ENCODE results near the gene TRPM1. TPM values are rescaled to one million over a fixed set of nuclear protein-coding genes. Genes with fewer than 3 reads are reported as not detected.

Gene TRPM1
- total RNA-seq, 4 donors from 2014 or later, result 0.19 to 1.8 TPM; not detected in 2

DNA sequence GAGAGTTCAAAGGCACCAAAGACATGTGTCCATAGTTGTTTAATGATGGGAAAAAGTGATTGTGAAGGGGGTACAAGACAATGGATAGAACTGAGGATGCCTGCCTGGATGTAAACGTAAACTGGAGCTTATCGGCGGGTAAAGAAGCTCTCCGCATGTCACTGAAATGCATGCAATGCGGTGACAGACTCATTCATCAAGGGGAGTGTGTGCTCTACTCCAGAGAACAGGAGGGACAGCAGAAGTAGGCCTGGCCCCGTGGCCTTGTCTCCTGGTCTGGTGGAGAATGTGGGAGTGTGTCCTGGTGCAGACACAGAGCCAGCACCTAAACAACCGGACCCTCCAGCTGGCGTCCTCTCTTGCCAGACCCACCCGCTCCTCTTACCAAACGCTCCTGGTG, 50.6 kb downstream of the TRPM1 start:
- ATAC-seq (ENCODE audit: low FRiP score) (no peak), DNase-seq (ENCODE audit: low spot score) (no peak)
- TF ChIP-seq, protein P1, sequence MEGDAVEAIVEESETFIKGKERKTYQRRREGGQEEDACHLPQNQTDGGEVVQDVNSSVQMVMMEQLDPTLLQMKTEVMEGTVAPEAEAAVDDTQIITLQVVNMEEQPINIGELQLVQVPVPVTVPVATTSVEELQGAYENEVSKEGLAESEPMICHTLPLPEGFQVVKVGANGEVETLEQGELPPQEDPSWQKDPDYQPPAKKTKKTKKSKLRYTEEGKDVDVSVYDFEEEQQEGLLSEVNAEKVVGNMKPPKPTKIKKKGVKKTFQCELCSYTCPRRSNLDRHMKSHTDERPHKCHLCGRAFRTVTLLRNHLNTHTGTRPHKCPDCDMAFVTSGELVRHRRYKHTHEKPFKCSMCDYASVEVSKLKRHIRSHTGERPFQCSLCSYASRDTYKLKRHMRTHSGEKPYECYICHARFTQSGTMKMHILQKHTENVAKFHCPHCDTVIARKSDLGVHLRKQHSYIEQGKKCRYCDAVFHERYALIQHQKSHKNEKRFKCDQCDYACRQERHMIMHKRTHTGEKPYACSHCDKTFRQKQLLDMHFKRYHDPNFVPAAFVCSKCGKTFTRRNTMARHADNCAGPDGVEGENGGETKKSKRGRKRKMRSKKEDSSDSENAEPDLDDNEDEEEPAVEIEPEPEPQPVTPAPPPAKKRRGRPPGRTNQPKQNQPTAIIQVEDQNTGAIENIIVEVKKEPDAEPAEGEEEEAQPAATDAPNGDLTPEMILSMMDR (IDR thresholded peaks at IDR 0.05), result no peak

DNA sequence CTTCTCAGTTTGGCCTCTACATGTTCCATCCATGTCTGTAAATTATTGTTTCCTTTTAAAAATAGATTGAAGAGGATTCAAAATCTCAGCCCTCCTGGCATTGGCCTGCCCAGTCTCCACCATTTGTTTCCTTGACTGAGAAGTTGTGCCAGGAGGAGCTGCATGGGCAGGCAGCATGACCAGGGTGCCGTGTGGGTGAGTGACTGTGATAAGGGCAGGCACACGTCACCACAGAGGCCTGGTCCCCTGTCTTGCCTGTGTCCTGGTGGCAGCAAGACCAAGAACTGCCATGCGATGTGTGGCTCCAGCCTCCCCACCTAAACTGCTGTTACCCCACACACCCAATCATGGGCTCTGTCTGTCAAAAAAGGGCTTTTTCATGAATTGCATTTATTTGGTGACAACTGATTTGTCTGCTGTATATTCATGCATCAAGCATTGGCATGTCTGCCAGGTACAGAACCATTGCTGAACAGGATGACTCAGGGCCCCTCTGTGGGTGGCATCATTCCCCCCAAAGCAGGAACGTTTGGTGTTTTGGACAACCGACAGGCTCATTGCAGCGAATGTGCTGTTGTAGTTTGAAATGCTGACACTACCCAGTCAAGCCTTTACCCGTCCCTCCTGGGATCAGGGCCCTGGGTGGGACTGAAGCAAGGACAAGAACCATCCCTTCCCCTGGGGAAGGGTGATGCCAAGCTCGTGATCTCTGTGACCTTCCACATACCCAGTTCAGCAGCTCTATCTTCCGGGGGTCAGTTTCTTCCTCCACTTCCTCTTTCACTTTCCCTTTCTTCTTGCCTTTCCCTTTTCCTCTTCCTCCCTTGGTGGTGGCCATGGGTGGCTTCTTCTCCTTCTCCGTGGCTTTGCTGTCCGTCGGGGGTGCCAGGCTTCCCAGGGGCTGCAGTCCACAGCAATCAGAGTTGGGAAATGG, 51.6 kb downstream of the TRPM1 start:
- DNase-seq (ENCODE audit: low spot score) (no peak), ATAC-seq (ENCODE audit: low FRiP score) (no peak)
- TF ChIP-seq, protein P1 (IDR thresholded peaks at IDR 0.05), result no peak

DNA sequence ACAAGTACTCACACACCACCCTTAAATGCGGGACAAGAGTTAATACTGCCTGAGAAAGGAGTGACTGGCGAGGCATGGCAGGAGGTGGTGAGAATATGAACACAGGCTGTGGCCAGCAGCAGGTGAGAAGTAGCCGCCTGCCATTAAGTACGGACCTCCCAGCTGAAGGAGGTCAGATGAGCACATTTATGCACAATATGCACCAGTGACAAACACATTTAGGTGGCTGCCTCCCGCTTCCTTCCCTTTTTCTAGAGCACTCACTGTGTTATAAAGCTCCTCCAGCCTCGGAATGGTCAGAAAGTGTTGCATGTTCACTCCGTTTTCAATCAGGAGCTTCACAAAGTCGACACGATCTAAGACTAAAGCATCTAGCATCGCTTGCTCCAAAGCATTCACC, 52.4 kb downstream of the TRPM1 start:
- ATAC-seq (ENCODE audit: low FRiP score), result no peak
- DNase-seq (ENCODE audit: low spot score), result no peak
- TF ChIP-seq, protein P1 (IDR thresholded peaks at IDR 0.05), result no peak

DNA sequence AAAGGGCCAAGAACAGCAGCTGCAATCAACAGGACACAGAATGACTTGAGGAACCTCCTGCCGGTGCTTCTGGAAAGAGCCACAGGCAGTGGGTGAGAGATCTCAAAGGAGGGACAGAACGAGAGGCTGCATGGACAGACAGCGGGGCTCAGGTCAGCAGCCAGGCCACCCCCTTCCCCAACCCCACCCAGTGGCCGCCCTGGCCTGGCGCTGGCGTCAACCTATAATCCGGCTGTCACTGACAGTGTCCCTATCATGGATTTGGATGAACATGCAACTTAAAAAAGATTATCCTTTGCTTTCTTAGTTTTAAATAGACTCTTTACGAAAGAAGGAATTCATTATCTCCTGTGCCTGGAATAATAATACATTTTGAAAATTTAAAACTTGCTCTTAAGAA, 54.1 kb downstream of the TRPM1 start:
- TF ChIP-seq, protein P1 (IDR thresholded peaks at IDR 0.05), result no peak
- DNase-seq (ENCODE audit: low spot score), result no peak
- ATAC-seq (ENCODE audit: low FRiP score), result no peak

DNA sequence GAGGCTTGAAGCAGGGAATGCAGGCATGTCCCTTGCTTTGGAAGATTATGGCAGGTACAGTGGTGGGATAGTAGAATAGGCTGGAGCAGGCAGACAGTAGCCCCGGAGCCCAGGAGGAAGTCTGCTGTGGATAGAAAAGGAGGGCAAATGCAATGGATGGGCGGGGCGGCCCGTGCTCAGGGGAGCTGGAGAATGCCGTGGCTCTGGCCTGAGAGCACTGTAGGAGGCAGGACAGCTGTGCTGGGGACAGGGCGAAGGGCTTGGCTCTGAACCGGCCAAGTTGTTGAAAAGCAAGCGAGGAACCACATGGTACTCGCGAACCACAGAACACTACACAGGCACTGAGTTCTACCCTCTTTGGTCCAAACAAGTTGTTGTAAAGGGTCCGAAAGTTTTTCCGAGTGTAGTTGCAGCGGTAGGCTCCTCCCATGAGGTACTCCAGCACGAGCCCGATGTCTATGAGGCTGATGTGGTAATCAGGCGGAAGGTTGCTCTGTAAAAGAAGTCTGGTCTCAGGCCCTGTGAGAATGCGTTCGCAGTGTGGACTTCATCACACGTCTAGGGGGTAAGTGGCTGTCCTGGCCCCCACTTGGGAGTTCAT, 54.7 kb downstream of the TRPM1 start:
- TF ChIP-seq, protein P1 (IDR thresholded peaks at IDR 0.05), result no peak
- ATAC-seq (ENCODE audit: low FRiP score) (no peak), DNase-seq (ENCODE audit: low spot score) (no peak)

DNA sequence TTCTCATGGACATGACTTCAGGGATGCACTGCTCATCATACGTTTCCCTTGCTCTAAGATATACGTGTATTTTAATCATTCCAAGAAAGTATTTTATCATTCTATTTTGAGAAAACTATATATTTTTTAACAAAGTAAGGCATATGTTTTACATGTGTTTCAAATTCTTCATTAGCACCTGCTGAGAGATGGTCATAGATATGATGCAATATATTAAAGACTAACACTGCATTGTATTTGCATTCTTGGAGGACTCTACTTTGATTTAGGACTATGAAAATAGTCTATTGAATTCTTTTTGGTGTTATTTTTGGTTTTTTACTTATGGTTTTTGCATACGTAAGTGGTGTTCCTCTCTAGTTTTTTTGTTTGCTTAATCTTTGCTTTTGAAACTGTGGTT, 55.9 kb downstream of the TRPM1 start:
- no peak for DNase-seq (ENCODE audit: low spot score)
- no peak for ATAC-seq (ENCODE audit: low FRiP score)
- TF ChIP-seq, protein P1 (IDR thresholded peaks at IDR 0.05), result no peak
